Tibial artery (tissue), 4 donors: ENCODE measurements around the gene ZFP36.
"Not testable (repeated sequence)": the region's sequence is repeated elsewhere in the genome, so short reads cannot be mapped to it uniquely, and the experiment has no call there.

Experiments
- DNase-seq, 2 donors: peaks; one replicate each; pipeline ENCODE4 v3.0.0-alpha.2; 2019
- H3K27ac ChIP-seq, 2 donors: fragments of 200-600 bp; sonication (generic) in 1 of 2; 1 replicate in 1 of 2; 2 replicates in 1 of 2; pipeline ENCODE4 v1.5.1; 2018 to 2019; ENCODE audit warnings: mild to moderate bottlenecking in 1 of 2
- H3K27me3 ChIP-seq, 2 donors: fragments of 200-600 bp; sonication (generic) in 1 of 2; one replicate each; pipeline versions ENCODE4 v1.5.1 to v1.6.0; 2016 to 2019
- H3K36me3 ChIP-seq, 3 donors: fragments of 200-600 bp; sonication (generic) in 2 of 3; one replicate each; pipeline ENCODE4 v1.5.1; 2016 to 2019; ENCODE audit warnings: mild to moderate bottlenecking in 2 of 3
- H3K4me1 ChIP-seq, 4 donors: fragments of 200-600 bp; sonication (generic) in 2 of 4; 1 replicate in 3 of 4; 2 replicates in 1 of 4; pipeline ENCODE4 v1.5.1; 2016 to 2019
- H3K4me3 ChIP-seq, 2 donors: fragments of 200-600 bp; sonication (generic) in 1 of 2; 1 replicate in 1 of 2; 2 replicates in 1 of 2; pipeline ENCODE4 v1.5.1; 2018 to 2019; ENCODE audit warnings: mild to moderate bottlenecking in 2 of 2
- H3K9me3 ChIP-seq, 3 donors: fragments of 200-600 bp; sonication (generic) in 1 of 3; one replicate each; pipeline ENCODE4 v1.5.1; 2016 to 2019
- intact Hi-C: fragments of 100-400 bp; cut with DNase I; formaldehyde crosslinking; loops from one replicate; pipeline ENCODE4 v1.15.0; 2023; ENCODE audit warnings: low total_unique reads
- TF ChIP-seq, protein P1 (sequence below), 2 experiments: fragments of 200-600 bp in 1 of 2; fragments of 450-650 bp in 1 of 2; IDR thresholded peaks; one replicate each; pipeline ENCODE4 v1.5.1; 2017 to 2019; ENCODE audit warnings: antibody characterized with exemption in 2 of 2, mild to moderate bottlenecking in 1 of 2, moderate library complexity in 1 of 2

Gene ZFP36

DNA sequence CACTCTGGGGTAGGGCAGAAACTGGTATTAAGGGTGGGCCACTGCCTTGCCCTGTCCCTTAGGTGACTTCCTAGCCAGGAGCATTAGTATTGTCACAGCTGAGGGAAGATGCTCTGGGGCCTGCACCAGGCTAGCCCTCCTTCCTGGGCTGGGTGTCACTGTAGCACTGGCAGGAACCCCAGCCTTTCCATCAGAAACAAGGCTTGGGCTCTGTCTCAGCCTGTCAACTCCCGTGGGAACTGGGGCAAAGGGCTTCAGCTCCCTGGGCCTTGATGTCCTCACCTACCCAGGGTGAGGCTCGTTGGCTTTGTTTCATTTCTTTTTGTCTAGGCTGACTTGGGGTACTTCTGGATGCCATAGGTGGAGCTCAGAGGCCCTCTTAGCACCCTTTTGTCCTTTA lies 33.7 kb upstream of the ZFP36 start:
- TF ChIP-seq, protein P1, sequence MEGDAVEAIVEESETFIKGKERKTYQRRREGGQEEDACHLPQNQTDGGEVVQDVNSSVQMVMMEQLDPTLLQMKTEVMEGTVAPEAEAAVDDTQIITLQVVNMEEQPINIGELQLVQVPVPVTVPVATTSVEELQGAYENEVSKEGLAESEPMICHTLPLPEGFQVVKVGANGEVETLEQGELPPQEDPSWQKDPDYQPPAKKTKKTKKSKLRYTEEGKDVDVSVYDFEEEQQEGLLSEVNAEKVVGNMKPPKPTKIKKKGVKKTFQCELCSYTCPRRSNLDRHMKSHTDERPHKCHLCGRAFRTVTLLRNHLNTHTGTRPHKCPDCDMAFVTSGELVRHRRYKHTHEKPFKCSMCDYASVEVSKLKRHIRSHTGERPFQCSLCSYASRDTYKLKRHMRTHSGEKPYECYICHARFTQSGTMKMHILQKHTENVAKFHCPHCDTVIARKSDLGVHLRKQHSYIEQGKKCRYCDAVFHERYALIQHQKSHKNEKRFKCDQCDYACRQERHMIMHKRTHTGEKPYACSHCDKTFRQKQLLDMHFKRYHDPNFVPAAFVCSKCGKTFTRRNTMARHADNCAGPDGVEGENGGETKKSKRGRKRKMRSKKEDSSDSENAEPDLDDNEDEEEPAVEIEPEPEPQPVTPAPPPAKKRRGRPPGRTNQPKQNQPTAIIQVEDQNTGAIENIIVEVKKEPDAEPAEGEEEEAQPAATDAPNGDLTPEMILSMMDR (IDR thresholded peaks at IDR 0.05), result no peak
- Histone ChIP-seq H3K27ac (peak overlapping the region; percentile 93 to 96), H3K4me1 (peaks cover 8 to 32% (median 22%) of the 10 kb centered on the region in 4 donors), H3K36me3 (peaks cover 40 to 63% (median 49%) of the 10 kb centered on the region in 3 donors), H3K27me3 (no peaks in the 10 kb centered on the region), H3K9me3 (no peaks in the 10 kb centered on the region), H3K4me3 (no peak overlapping the region)
- no peak for DNase-seq
- intact Hi-C loops, result no loop called here

DNA sequence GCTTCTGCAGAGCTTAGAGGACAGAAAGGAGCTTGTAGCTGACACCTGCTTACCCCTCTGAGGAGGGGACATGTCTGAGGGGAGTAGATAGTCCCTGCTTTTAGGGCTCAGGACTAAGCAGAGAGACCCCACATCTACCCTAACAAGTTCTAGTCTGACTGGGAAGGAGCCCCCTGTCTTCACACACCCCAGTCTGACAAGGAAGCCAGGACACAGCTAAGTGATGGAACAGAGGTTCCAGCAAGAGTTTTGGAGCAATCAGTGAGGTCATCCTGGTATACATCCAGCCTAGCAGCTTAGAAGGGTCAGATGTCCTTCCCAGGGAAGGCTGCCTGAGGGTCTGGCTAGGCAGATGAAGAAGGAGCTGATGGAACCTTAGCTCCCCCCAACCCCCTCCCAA lies 30.7 kb upstream of the ZFP36 start:
- Histone ChIP-seq H3K36me3 (peaks cover 56 to 64% (median 60%) of the 10 kb centered on the region in 3 donors), H3K27ac (no peak overlapping the region)

DNA sequence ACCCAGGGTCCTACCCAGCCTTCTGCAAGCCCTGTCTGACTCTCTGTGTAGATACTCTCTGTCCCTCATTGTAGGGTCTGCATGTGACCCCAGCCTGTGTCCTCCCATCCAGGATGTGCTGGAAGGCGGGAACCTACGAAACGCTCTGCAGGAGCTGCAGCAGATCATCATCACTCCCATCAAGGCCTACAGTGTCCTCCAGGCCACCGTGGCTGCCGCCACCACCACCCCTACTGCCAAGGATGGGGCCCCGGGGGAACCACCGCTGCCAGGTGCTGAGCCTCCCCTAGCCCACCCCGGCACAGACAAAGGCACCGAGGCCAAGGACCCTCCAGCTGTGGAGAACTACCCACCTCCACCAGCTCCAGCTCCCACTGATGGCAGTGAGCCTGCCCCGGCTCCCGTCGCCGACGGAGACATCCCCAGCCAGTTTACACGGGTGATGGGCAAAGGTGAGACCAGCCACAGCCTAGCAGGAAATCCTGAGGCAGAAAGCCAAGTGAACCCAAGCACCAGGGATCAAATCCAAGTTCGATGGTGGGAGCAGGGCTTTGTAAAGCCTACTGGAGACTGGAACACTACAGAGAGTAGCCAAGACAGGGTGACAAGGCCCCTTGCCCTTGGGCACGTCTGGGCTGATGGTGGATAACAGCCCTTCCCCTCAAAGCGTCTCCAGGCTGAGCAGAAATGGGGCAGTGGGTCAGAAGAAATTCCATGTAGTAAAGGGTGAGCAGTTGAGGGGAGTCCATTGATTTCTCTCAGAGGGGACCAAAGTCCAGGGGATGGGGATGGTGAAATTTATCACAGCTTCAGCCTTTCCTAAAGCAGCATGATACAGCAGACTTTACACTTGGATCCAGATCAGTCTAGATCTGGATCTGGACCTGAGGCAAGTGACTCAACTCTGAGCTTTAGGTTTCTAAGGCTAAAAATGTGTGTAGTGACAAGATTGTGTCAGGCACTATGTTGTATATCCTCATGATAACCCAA lies 29.0 kb upstream of the ZFP36 start:
- H3K9me3 ChIP-seq, result no peaks in the 10 kb centered on the region
- no peak overlapping the region for H3K27ac ChIP-seq

More for the DNA sequence above, 30.7 kb upstream of the ZFP36 start:
- Histone ChIP-seq H3K4me3 (no peak overlapping the region), H3K4me1 (peaks cover 8 to 32% (median 22%) of the 10 kb centered on the region in 4 donors), H3K9me3 (no peaks in the 10 kb centered on the region), H3K27me3 (no peaks in the 10 kb centered on the region)
- TF ChIP-seq, protein P1 (IDR thresholded peaks at IDR 0.05), result no peak
- intact Hi-C loops, result no loop called here
- DNase-seq, result no peak

DNA sequence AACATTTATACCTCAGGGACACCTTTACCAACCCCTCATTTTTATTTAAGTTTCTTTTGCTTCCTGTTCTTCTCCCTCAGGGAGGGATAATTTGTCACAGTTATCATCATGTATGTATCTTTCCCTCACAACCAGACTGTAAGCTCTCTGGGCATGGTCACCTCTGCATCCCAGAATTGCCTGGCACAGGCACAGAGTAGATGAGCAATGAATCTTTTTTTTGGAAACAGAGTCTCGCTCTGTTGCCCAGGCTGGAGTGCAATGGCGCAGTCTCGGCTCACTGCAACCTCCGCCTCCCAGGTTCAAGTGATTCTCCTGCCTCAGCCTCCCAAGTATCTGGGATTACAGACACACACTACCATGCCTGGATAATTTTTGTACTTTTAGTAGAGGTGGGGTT lies 27.3 kb upstream of the ZFP36 start:
- H3K4me1 ChIP-seq, H3K4me3 ChIP-seq, H3K9me3 ChIP-seq, H3K27me3 ChIP-seq, DNase-seq, intact Hi-C loops, H3K27ac ChIP-seq: not testable (repeated sequence)
- peaks cover 81 to 92% (median 90%) of the 10 kb centered on the region in 3 donors for H3K36me3 ChIP-seq

More for the DNA sequence above, 29.0 kb upstream of the ZFP36 start:
- no peaks in the 10 kb centered on the region for H3K27me3 ChIP-seq
- DNase-seq, result no peak
- peaks cover 8 to 16% (median 14%) of the 10 kb centered on the region in 4 donors for H3K4me1 ChIP-seq
- peaks cover 70 to 75% (median 74%) of the 10 kb centered on the region in 3 donors for H3K36me3 ChIP-seq
- intact Hi-C loops, result no loop called here
- TF ChIP-seq, protein P1 (IDR thresholded peaks at IDR 0.05), result no peak
- no peak overlapping the region for H3K4me3 ChIP-seq

DNA sequence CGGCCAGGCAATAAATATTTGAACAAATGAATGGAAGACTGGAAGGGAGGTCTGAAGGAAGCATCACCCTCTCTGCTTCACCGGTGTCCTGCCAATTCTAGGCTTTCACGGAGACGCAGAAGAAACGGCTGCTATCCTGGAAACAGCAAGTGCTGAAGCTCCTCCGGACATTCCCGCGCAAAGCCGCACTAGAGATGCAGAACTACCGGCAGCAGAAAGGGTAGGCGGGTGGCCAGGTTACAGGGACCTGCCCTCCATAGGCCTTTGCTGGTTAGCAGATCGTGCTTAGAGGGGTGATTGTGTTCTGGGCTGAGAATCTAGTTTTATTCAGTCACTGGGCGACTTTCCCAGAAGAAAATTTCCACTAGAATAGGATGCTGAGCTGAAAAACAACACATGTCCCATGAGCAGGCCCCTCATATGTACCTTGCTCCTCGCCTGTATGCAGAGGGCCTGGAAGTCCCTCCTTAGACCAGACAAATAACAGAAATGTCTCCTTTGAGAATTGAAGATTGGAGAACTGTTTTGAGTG lies 26.7 kb upstream of the ZFP36 start:
- Histone ChIP-seq H3K36me3 (peaks cover 81 to 97% (median 90%) of the 10 kb centered on the region in 3 donors), H3K27ac (no peak overlapping the region), H3K9me3 (no peaks in the 10 kb centered on the region), H3K4me3 (no peak overlapping the region), H3K4me1 (no peaks in the 10 kb centered on the region), H3K27me3 (no peaks in the 10 kb centered on the region)
- TF ChIP-seq, protein P1 (IDR thresholded peaks at IDR 0.05), result no peak
- no peak for DNase-seq
- intact Hi-C loops, result no loop called here
